Endothelial cell of umbilical vein (primary cell): ENCODE data around the gene APOC4.

Source experiments
- CTCF ChIP-seq, 2 donors: IDR thresholded peaks; 1 replicate in 1 of 2; 2 replicates in 1 of 2; pipeline ENCODE4 v1.5.1; 2011; ENCODE audit warnings: low read length in 2 of 2, mild to moderate bottlenecking in 2 of 2, moderate library complexity in 2 of 2, control low read depth in 1 of 2, inconsistent platforms in 1 of 2, low read depth in 1 of 2; ENCODE audit not compliant: insufficient read depth in 1 of 2; ENCODE audit errors: extremely low read depth in 1 of 2
- POLR2AphosphoS5 ChIP-seq: IDR thresholded peaks from 2 replicates; pipeline ENCODE4 v1.6.1; 2012; ENCODE audit warnings: low read depth, mild to moderate bottlenecking, control low read depth, low read length, moderate library complexity; ENCODE audit not compliant: insufficient read depth

DNA sequence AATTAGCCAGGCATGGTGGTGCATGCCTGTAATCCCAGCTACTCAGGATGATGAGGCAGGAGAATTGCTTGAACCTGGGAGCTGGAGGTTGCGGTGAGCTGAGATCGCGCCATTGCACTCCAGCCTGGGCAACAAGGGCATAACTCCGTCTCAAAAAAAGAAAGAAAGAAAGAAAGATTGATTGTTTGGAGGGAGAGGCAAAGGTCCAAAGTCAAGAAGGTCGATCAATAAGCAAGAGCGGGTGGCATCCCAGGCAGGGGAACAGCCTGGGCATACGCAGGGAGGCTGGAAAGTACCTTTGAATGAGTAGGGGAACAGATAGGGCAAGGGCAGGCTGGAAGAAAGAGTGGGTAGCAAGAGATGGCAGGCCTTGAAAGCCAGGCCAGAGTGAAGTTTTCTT is 11.9 kb upstream of the APOC4 start:
- no peak for TF ChIP-seq CTCF (IDR thresholded peaks at IDR 0.05; ENCODE audit: extremely low read depth in 1 of 2, insufficient read depth in 1 of 2, low read depth in 1 of 2, low read length in 2 of 2)
- TF ChIP-seq POLR2AphosphoS5 = no peak
